ENCODE measurements around the gene MUC2.

MUC2 gene

GRCh38 chr11:1047595-1048156 is 27.0 kb upstream of the MUC2 start:
- no peak for TF ChIP-seq CTCF (IDR thresholded peaks at IDR 0.05; ENCODE audit: insufficient read depth, low read depth, low read length, missing control alignments)
- DNase-seq (ENCODE audit: low read depth): no peak
- H3K4me3 ChIP-seq (ENCODE audit: low read depth, low read length): no peak overlapping the region

GRCh38 chr11:1048375-1049070 is 26.2 kb upstream of the MUC2 start:
- no peak for DNase-seq (ENCODE audit: low read depth)
- TF ChIP-seq CTCF (IDR thresholded peaks at IDR 0.05; ENCODE audit: insufficient read depth, low read depth, low read length, missing control alignments): no peak

GRCh38 chr11:1049071-1049405 is 25.6 kb upstream of the MUC2 start:
- no peak for DNase-seq (ENCODE audit: low read depth)
- no peak overlapping the region for H3K4me3 ChIP-seq (ENCODE audit: low read depth, low read length)
- no peak for TF ChIP-seq CTCF (IDR thresholded peaks at IDR 0.05; ENCODE audit: insufficient read depth, low read depth, low read length, missing control alignments)

More at GRCh38 chr11:1048375-1049070, 26.2 kb upstream of the MUC2 start:
- no peak overlapping the region for H3K4me3 ChIP-seq (ENCODE audit: low read depth, low read length)

GRCh38 chr11:1049431-1049891 is 25.2 kb upstream of the MUC2 start:
- no peak for DNase-seq (ENCODE audit: low read depth)
- no peak for TF ChIP-seq CTCF (IDR thresholded peaks at IDR 0.05; ENCODE audit: insufficient read depth, low read depth, low read length, missing control alignments)
- H3K4me3 ChIP-seq (ENCODE audit: low read depth, low read length): no peak overlapping the region

- no peak overlapping the region for H3K4me3 ChIP-seq (ENCODE audit: low read depth, low read length)
- no peak for TF ChIP-seq CTCF (IDR thresholded peaks at IDR 0.05; ENCODE audit: insufficient read depth, low read depth, low read length, missing control alignments)
- DNase-seq (ENCODE audit: low read depth): no peak
These were observed 24.6 kb upstream of the MUC2 start for GRCh38 chr11:1049911-1050580.

GRCh38 chr11:1050581-1051355 is 23.9 kb upstream of the MUC2 start:
- peak; percentile 80 for DNase-seq (ENCODE audit: low read depth)
- TF ChIP-seq CTCF (IDR thresholded peaks at IDR 0.05; ENCODE audit: insufficient read depth, low read depth, low read length, missing control alignments): peak; percentile 98

More at GRCh38 chr11:1050581-1051355, 23.9 kb upstream of the MUC2 start:
- no peak overlapping the region for H3K4me3 ChIP-seq (ENCODE audit: low read depth, low read length)
